A673 (cell line): ENCODE results near the gene NCAPH2.

ENCODE experiments used
- EZH2 ChIP-seq: fragments of 200-600 bp; sonication (generic); IDR thresholded peaks from 2 replicates; pipeline ENCODE4 v1.6.1; 2017; ENCODE audit warnings: borderline replicate concordance, low read depth, mild to moderate bottlenecking, mixed read lengths, antibody characterized with exemption, low read length; ENCODE audit not compliant: poor library complexity, severe bottlenecking
- TF ChIP-seq, protein P1 (sequence below): fragments of 300-800, 200-600 bp; sonication (generic); conservative IDR thresholded peaks from 2 replicates; pipeline ENCODE4 v1.5.1; 2017; ENCODE audit warnings: low read depth, mild to moderate bottlenecking, antibody characterized with exemption, low read length, moderate library complexity, mixed read lengths

DNA sequence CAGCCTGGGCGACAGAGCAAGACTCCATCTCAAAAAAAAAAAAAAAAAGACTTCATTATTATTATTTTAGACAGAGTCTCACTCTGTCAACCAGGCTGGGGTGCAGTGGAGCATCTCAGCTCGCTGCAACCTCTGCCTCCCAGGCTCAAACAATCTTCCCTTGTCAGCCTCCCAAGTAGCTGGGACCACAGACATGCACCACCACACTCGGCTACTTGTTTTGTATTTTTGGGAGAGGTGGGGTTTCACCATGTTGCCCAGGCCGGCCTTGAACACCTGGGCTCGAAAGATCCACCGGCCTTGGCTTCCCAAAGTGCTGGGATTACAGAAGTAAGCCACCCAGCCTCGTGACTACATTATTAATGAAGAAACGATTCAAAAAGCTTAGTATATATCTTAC lies 27.1 kb downstream of the NCAPH2 start:
- TF ChIP-seq, protein P1, sequence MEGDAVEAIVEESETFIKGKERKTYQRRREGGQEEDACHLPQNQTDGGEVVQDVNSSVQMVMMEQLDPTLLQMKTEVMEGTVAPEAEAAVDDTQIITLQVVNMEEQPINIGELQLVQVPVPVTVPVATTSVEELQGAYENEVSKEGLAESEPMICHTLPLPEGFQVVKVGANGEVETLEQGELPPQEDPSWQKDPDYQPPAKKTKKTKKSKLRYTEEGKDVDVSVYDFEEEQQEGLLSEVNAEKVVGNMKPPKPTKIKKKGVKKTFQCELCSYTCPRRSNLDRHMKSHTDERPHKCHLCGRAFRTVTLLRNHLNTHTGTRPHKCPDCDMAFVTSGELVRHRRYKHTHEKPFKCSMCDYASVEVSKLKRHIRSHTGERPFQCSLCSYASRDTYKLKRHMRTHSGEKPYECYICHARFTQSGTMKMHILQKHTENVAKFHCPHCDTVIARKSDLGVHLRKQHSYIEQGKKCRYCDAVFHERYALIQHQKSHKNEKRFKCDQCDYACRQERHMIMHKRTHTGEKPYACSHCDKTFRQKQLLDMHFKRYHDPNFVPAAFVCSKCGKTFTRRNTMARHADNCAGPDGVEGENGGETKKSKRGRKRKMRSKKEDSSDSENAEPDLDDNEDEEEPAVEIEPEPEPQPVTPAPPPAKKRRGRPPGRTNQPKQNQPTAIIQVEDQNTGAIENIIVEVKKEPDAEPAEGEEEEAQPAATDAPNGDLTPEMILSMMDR = no peak
- TF ChIP-seq EZH2 = no peak
